Fibroblast of lung (primary cell): ENCODE results near the gene LIPM.

Experiments
- CTCF ChIP-seq, 2 donors: IDR thresholded peaks in 1 of 2; conservative IDR thresholded peaks in 1 of 2; 1 replicate in 1 of 2; 2 replicates in 1 of 2; pipeline ENCODE4 v1.5.1; 2011 to 2012; ENCODE audit warnings: low read length in 2 of 2, control low read depth in 1 of 2, inconsistent platforms in 1 of 2, low read depth in 1 of 2, mild to moderate bottlenecking in 1 of 2
- EZH2 ChIP-seq: IDR thresholded peaks from 2 replicates; pipeline ENCODE4 v1.5.1; 2012; ENCODE audit warnings: low read length, control low read depth, mild to moderate bottlenecking; ENCODE audit errors: missing control alignments

GRCh38 chr10:88832376-88832775, 29.8 kb downstream of the LIPM start:
- TF ChIP-seq CTCF (conservative IDR thresholded peaks at IDR 0.05 in 1 of 2, IDR thresholded peaks at IDR 0.05 in 1 of 2; ENCODE audit: low read depth in 1 of 2, low read length in 2 of 2) (no peak), EZH2 (no peak)
